SK-N-SH (cell line): Measurements from ENCODE around the gene DGKE. TPM values are rescaled to one million over a fixed set of nuclear protein-coding genes. Genes with fewer than 3 reads are reported as not detected.

Experiments used
- CTCF ChIA-PET: fragments of 300-600, 350-600 bp; formaldehyde crosslinking; extraction: SDS; loops from one replicate; lab custom pipeline; 2021; lab: Yijun Ruan, JAX
- POLR2A ChIA-PET: fragments of 350-600 bp; sonication (Branson Sonifier 250); formaldehyde crosslinking; extraction: SDS; loops from one replicate; lab custom pipeline; 2020; ENCODE audit warnings: antibody characterized with exemption, inconsistent platforms; lab: Yijun Ruan, JAX
- DNase-seq: peaks from one replicate; pipeline ENCODE4 v3.0.0; 2012
- H2AFZ ChIP-seq: fragments of 200-600 bp; sonication (generic); 2 replicates; pipeline ENCODE4 v1.8.1; 2016; ENCODE audit warnings: antibody characterized with exemption, mild to moderate bottlenecking, low read depth
- H3F3A ChIP-seq: fragments of 200-600 bp; sonication (generic); replicated peaks from 2 replicates; pipeline ENCODE3; 2016; ENCODE audit warnings: antibody characterized with exemption, mild to moderate bottlenecking; ENCODE audit not compliant: insufficient read depth
- H3K27ac ChIP-seq, 2 experiments: fragments of 200-500 bp in 1 of 2; fragments of 200-600 bp in 1 of 2; sonication (Bioruptor generic) in 1 of 2; sonication (generic), shearing (Covaris generic) in 1 of 2; 2 replicates each; pipeline versions ENCODE4 v1.5.1 to v1.6.1; 2014 to 2016; ENCODE audit warnings: low read depth in 2 of 2, inconsistent platforms in 1 of 2, low read length in 1 of 2, mild to moderate bottlenecking in 1 of 2, mixed read lengths in 1 of 2
- H3K27me3 ChIP-seq: fragments of 200-600 bp; sonication (generic), shearing (Covaris generic); 2 replicates; pipeline ENCODE4 v1.6.1; 2016; ENCODE audit warnings: mixed run types; ENCODE audit not compliant: insufficient read depth
- H3K36me3 ChIP-seq, 2 experiments: fragments of 200-500 bp in 1 of 2; fragments of 200-600 bp in 1 of 2; sonication (Bioruptor generic) in 1 of 2; sonication (generic) in 1 of 2; replicated peaks in 1 of 2; 2 replicates each; pipeline versions ENCODE3 to v1.5.1; 2014 to 2016; ENCODE audit warnings: low read length in 1 of 2, mild to moderate bottlenecking in 1 of 2; ENCODE audit not compliant: insufficient read depth in 2 of 2, control insufficient read depth in 1 of 2
- H3K4me1 ChIP-seq, 2 experiments: fragments of 200-500 bp in 1 of 2; fragments of 200-600 bp in 1 of 2; sonication (Bioruptor generic) in 1 of 2; sonication (generic), shearing (Covaris generic) in 1 of 2; 2 replicates each; pipeline versions ENCODE4 v1.5.1 to v1.6.1; 2014 to 2016; ENCODE audit warnings: low read depth in 1 of 2, low read length in 1 of 2, mixed run types in 1 of 2; ENCODE audit not compliant: insufficient read depth in 2 of 2, control insufficient read depth in 1 of 2
- H3K4me2 ChIP-seq: fragments of 200-600 bp; sonication (generic), shearing (Covaris generic); 2 replicates; pipeline ENCODE4 v1.6.1; 2017; ENCODE audit warnings: mixed run types
- H3K4me3 ChIP-seq, 2 experiments: fragments of 200-500 bp in 1 of 2; fragments of 200-600 bp in 1 of 2; sonication (Bioruptor generic) in 1 of 2; sonication (generic), shearing (Covaris generic) in 1 of 2; 2 replicates each; pipeline versions ENCODE4 v1.5.1 to v1.8.1; 2014 to 2016; ENCODE audit warnings: low read depth in 2 of 2, inconsistent platforms in 1 of 2, low read length in 1 of 2, mild to moderate bottlenecking in 1 of 2, mixed read lengths in 1 of 2, moderate library complexity in 1 of 2
- H3K79me2 ChIP-seq: fragments of 200-600 bp; sonication (generic); 2 replicates; pipeline ENCODE4 v1.8.1; 2017; ENCODE audit warnings: mild to moderate bottlenecking; ENCODE audit not compliant: insufficient read depth
- H3K9ac ChIP-seq: fragments of 200-600 bp; sonication (generic); 2 replicates; pipeline ENCODE4 v1.6.1; 2017; ENCODE audit warnings: mixed run types
- H3K9me2 ChIP-seq: fragments of 200-600 bp; sonication (generic); 2 replicates; pipeline ENCODE4 v1.6.1; 2017; ENCODE audit warnings: mixed run types
- H3K9me3 ChIP-seq: fragments of 200-600 bp; sonication (generic); 2 replicates; pipeline ENCODE4 v1.6.1; 2017; ENCODE audit warnings: mixed run types, mild to moderate bottlenecking, moderate library complexity
- H4K20me1 ChIP-seq: fragments of 200-600 bp; sonication (generic); 2 replicates; pipeline ENCODE4 v1.6.1; 2017; ENCODE audit warnings: mild to moderate bottlenecking, mixed run types; ENCODE audit not compliant: insufficient read depth
- ELF1 ChIP-seq: IDR thresholded peaks from 2 replicates; pipeline ENCODE4 v1.4.0; 2012
- EP300 ChIP-seq, 2 experiments: IDR thresholded peaks; 2 replicates each; pipeline versions ENCODE4 v1.4.0 to v1.6.1; 2012; ENCODE audit warnings: borderline replicate concordance in 1 of 2, low read depth in 1 of 2, low read length in 1 of 2
- EZH2phosphoT487 ChIP-seq: fragments of 200-600 bp; sonication (generic); IDR thresholded peaks from 2 replicates; pipeline ENCODE4 v1.6.1; 2017; ENCODE audit warnings: low read depth, mixed run types, mild to moderate bottlenecking, antibody characterized with exemption, moderate library complexity, borderline replicate concordance
- FOSL2 ChIP-seq: IDR thresholded peaks from 2 replicates; pipeline ENCODE4 v1.4.0; 2012; ENCODE audit warnings: low read depth, mild to moderate bottlenecking, moderate library complexity, borderline replicate concordance
- FOXJ3 ChIP-seq: sonication (generic); formaldehyde crosslinking; IDR thresholded peaks from 2 replicates; pipeline ENCODE4 v1.5.1; 2020; ENCODE audit warnings: mild to moderate bottlenecking, missing genetic modification reagents
- GABPA ChIP-seq: IDR thresholded peaks from 2 replicates; pipeline ENCODE4 v1.4.0; 2012; ENCODE audit warnings: low read depth, mild to moderate bottlenecking
- IRF3 ChIP-seq: fragments of 150-350 bp; IDR thresholded peaks from 2 replicates; pipeline ENCODE4 v1.6.1; 2016; ENCODE audit warnings: mild to moderate bottlenecking, low read depth, low read length
- JUND ChIP-seq: IDR thresholded peaks from 2 replicates; pipeline ENCODE4 v1.4.0; 2012
- MAX ChIP-seq: IDR thresholded peaks from 2 replicates; pipeline ENCODE4 v1.4.0; 2012; ENCODE audit warnings: low read depth
- MXI1 ChIP-seq: IDR thresholded peaks from 2 replicates; pipeline ENCODE4 v1.6.1; 2012; ENCODE audit warnings: mild to moderate bottlenecking, low read depth, low read length, improper control_type of control experiment
- POLR2AphosphoS5 ChIP-seq: IDR thresholded peaks from 2 replicates; pipeline ENCODE4 v1.6.1; 2012; ENCODE audit warnings: low read depth, low read length
- RAD21 ChIP-seq: IDR thresholded peaks from 2 replicates; pipeline ENCODE4 v1.6.1; 2012; ENCODE audit warnings: mild to moderate bottlenecking, low read length
- RCOR1 ChIP-seq: fragments of 150-350 bp; IDR thresholded peaks from 2 replicates; pipeline ENCODE4 v1.6.1; 2017; ENCODE audit warnings: antibody characterized with exemption, low read length
- RFX5 ChIP-seq: IDR thresholded peaks from 2 replicates; pipeline ENCODE4 v1.6.1; 2012; ENCODE audit warnings: mild to moderate bottlenecking, improper control_type of control experiment, low read length
- SIN3A ChIP-seq: IDR thresholded peaks from 2 replicates; pipeline ENCODE4 v1.6.1; 2012; ENCODE audit warnings: low read depth, mild to moderate bottlenecking, low read length, moderate library complexity, borderline replicate concordance
- TAF1 ChIP-seq: IDR thresholded peaks from 2 replicates; pipeline ENCODE4 v1.6.1; 2012; ENCODE audit warnings: low read depth, mild to moderate bottlenecking, low read length, moderate library complexity, borderline replicate concordance
- TCF12 ChIP-seq: IDR thresholded peaks from 2 replicates; pipeline ENCODE4 v1.4.0; 2012
- TEAD4 ChIP-seq: IDR thresholded peaks from 2 replicates; pipeline ENCODE4 v1.4.0; 2012; ENCODE audit warnings: mild to moderate bottlenecking, borderline replicate concordance; ENCODE audit not compliant: insufficient read depth
- YY1 ChIP-seq: IDR thresholded peaks from 2 replicates; pipeline ENCODE4 v1.4.0; 2012; ENCODE audit warnings: low read depth, mild to moderate bottlenecking
- ZBTB33 ChIP-seq: IDR thresholded peaks from 2 replicates; pipeline ENCODE4 v1.4.0; 2012; ENCODE audit warnings: low read depth, borderline replicate concordance
- WGBS: methylation state at CpG from one replicate; pipeline ENCODE4 v1.1.6; 2017; ENCODE audit warnings: low lambda C conversion rate; 5-methylcytosine and 5-hydroxymethylcytosine counted together
- polyA plus RNA-seq, 3 experiments: library from polyadenylated mRNA; depleted of rRNA; stranded (reverse); fragments of >200 nt; gene quantifications; 2 replicates each; pipeline ENCODE4 v1.2.3, GENCODE V29; 2012

DGKE gene
- polyA plus RNA-seq, 1 of the 3 experiments (the other 2 are of a cell fraction): 2.4 TPM

- H4K20me1 ChIP-seq: no peaks in the 10 kb centered on the region
- no peaks in the 10 kb centered on the region for H3K4me1 ChIP-seq
- 94% methylated on average over 3 of the region's 3 CpGs for WGBS
- TF ChIP-seq TCF12 (no peak), FOXJ3 (CRISPR knock-in tag) (no peak), FOSL2 (no peak), JUND (no peak), TEAD4 (no peak), SIN3A (no peak), EP300 (IDR thresholded peaks at IDR 0.05; ENCODE audit: borderline replicate concordance in 1 of 2, low read depth in 1 of 2, low read length in 1 of 2) (no peak), ZBTB33 (no peak), RAD21 (no peak), POLR2AphosphoS5 (no peak), MXI1 (no peak), TAF1 (no peak), IRF3 (no peak), MAX (no peak)
- no peaks in the 10 kb centered on the region for H3F3A ChIP-seq
- no peaks in the 10 kb centered on the region for H3K9me2 ChIP-seq
- H3K27me3 ChIP-seq: no peaks in the 10 kb centered on the region
- no peak overlapping the region for H3K4me2 ChIP-seq
- no peak overlapping the region for H3K27ac ChIP-seq
- H3K9me3 ChIP-seq: no peaks in the 10 kb centered on the region
- no peak overlapping the region for H3K9ac ChIP-seq
- no peak overlapping the region for H3K4me3 ChIP-seq
- ChIA-PET CTCF (interaction anchor here (1.2 to 1.5 kb wide), 2 partner anchors 42 to 62 kb away, joined by 3 to 4 read pairs; no protein-coding TSS in a partner anchor), POLR2A (no interaction called here)
- no peaks in the 10 kb centered on the region for H3K79me2 ChIP-seq
- H3K36me3 ChIP-seq: peaks cover 0 to 5% of the 10 kb centered on the region in 2 experiments
- H2AFZ ChIP-seq: no peak overlapping the region
- DNase-seq: no peak
Measured at GRCh38 chr17:56881685-56882295, 47.8 kb downstream of the DGKE start.

- Histone ChIP-seq H3K36me3 (peaks cover 0 to 17% of the 10 kb centered on the region in 2 experiments), H3K27me3 (no peaks in the 10 kb centered on the region), H3K4me2 (no peak overlapping the region), H3K9ac (no peak overlapping the region), H3K79me2 (no peaks in the 10 kb centered on the region), H4K20me1 (no peaks in the 10 kb centered on the region), H3K9me2 (no peaks in the 10 kb centered on the region), H3F3A (no peaks in the 10 kb centered on the region), H3K9me3 (no peaks in the 10 kb centered on the region; the same call in 1 of the 2 replicates), H3K27ac (no peak overlapping the region), H3K4me3 (no peak overlapping the region), H3K4me1 (no peaks in the 10 kb centered on the region), H2AFZ (no peak overlapping the region)
- CTCF ChIA-PET: interaction anchor here (1.0 to 2.5 kb wide), 5 partner anchors 10 to 77 kb away, joined by 3 to 8 read pairs (median 4); partner anchors contain the start of gene COIL
- DNase-seq: no peak
- 85% methylated on average over 1 of the region's 1 CpG for WGBS
- POLR2A ChIA-PET: interaction anchor here (0.6 kb wide), 1 partner anchor 29 kb away, joined by 3 read pairs; no protein-coding TSS in a partner anchor
- TF ChIP-seq IRF3 (no peak), TAF1 (no peak), RCOR1 (no peak), YY1 (no peak), RFX5 (no peak), FOSL2 (no peak), TCF12 (no peak), MAX (no peak), EZH2phosphoT487 (no peak), MXI1 (no peak), GABPA (no peak), ELF1 (no peak)
Measured at GRCh38 chr17:56883616-56884015, 49.7 kb downstream of the DGKE start.
